Hepatocyte (in vitro differentiated cells): Measurements from ENCODE around the gene PITPNC1.

ENCODE experiments used
- CTCF ChIP-seq: fragments of 200-600 bp; sonication (generic); IDR thresholded peaks from 2 replicates; pipeline ENCODE4 v1.5.1; 2016; ENCODE audit warnings: antibody characterized with exemption, mild to moderate bottlenecking; ENCODE audit not compliant: poor library complexity
- EZH2 ChIP-seq: fragments of 200-600 bp; sonication (generic); IDR thresholded peaks from 2 replicates; pipeline ENCODE4 v1.6.1; 2016; ENCODE audit warnings: antibody characterized with exemption, mild to moderate bottlenecking, borderline replicate concordance
- EZH2phosphoT487 ChIP-seq: fragments of 200-600 bp; sonication (generic); IDR thresholded peaks from one replicate; pipeline ENCODE4 v1.6.1; 2018; ENCODE audit warnings: antibody characterized with exemption, mild to moderate bottlenecking, low read depth, moderate library complexity; ENCODE audit not compliant: unreplicated experiment, severe bottlenecking

GRCh38 chr17:67624886-67625656 lies 248.0 kb downstream of the PITPNC1 start:
- no peak for TF ChIP-seq EZH2
- TF ChIP-seq CTCF: no peak
- TF ChIP-seq EZH2phosphoT487: no peak
